ENCODE measurements around the gene C8A. TPM values are rescaled to one million over a fixed set of nuclear protein-coding genes. Genes with fewer than 3 reads are reported as not detected.

The C8A gene
- total RNA-seq, 2 donors from 2014 or later, result not detected

GRCh38 chr1:56880774-56881173 is 26.2 kb downstream of the C8A start:
- Mint-ChIP-seq H3K36me3 (ENCODE audit: low read depth) (no peaks in the 10 kb centered on the region), H3K4me3 (no peak overlapping the region), H3K4me1 (no peaks in the 10 kb centered on the region), H3K27ac (no peak overlapping the region), H3K27me3 (ENCODE audit: insufficient read depth) (peaks cover 19% of the 10 kb centered on the region), H3K9me3 (no peaks in the 10 kb centered on the region)
- Histone ChIP-seq H3K27ac (ENCODE audit: low read depth, low read length) (no peak overlapping the region), H3K4me1 (ENCODE audit: control insufficient read depth, insufficient read depth, low read length) (no peaks in the 10 kb centered on the region), H3K9ac (ENCODE audit: extremely low read depth, low read length, poor library complexity, severe bottlenecking) (no peak overlapping the region), H3K4me3 (ENCODE audit: low read length) (no peak overlapping the region), H3K9me3 (ENCODE audit: control insufficient read depth, low read length) (no peaks in the 10 kb centered on the region), H3K36me3 (ENCODE audit: control insufficient read depth, insufficient read depth, low read length) (no peaks in the 10 kb centered on the region), H3K27me3 (ENCODE audit: control insufficient read depth, insufficient read depth, low read length, poor library complexity, severe bottlenecking) (peaks cover 8% of the 10 kb centered on the region)
- no peak for DNase-seq
- 100% methylated on average over 1 of the region's 1 CpG; no CpG with 5 or more reads in 1 of the 2 experiments for WGBS, 2 experiments (ENCODE audit: insufficient coverage in 1 of 2, insufficient read length in 1 of 2)
- TF ChIP-seq, protein P1, sequence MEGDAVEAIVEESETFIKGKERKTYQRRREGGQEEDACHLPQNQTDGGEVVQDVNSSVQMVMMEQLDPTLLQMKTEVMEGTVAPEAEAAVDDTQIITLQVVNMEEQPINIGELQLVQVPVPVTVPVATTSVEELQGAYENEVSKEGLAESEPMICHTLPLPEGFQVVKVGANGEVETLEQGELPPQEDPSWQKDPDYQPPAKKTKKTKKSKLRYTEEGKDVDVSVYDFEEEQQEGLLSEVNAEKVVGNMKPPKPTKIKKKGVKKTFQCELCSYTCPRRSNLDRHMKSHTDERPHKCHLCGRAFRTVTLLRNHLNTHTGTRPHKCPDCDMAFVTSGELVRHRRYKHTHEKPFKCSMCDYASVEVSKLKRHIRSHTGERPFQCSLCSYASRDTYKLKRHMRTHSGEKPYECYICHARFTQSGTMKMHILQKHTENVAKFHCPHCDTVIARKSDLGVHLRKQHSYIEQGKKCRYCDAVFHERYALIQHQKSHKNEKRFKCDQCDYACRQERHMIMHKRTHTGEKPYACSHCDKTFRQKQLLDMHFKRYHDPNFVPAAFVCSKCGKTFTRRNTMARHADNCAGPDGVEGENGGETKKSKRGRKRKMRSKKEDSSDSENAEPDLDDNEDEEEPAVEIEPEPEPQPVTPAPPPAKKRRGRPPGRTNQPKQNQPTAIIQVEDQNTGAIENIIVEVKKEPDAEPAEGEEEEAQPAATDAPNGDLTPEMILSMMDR (conservative IDR thresholded peaks at IDR 0.05), result no peak

DNA sequence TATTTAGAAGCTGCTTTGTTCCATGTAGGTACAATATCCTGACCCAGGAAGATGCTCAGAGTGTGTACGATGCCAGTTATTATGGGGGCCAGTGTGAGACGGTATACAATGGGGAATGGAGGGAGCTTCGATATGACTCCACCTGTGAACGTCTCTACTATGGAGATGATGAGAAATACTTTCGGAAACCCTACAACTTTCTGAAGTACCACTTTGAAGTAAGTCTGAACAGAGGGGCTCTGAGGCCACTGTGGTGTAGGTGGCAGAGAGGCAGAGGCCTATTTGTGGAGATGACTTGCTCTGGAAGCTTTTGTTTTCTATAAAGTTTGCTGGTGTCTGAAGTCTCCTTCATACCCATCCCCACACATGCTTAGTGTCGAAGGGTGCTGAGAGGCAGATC is 26.8 kb downstream of the C8A start:
- Histone ChIP-seq H3K9me3 (ENCODE audit: control insufficient read depth, low read length) (no peaks in the 10 kb centered on the region), H3K4me1 (ENCODE audit: control insufficient read depth, insufficient read depth, low read length) (no peaks in the 10 kb centered on the region), H3K27me3 (ENCODE audit: control insufficient read depth, insufficient read depth, low read length, poor library complexity, severe bottlenecking) (peaks cover 8% of the 10 kb centered on the region), H3K27ac (ENCODE audit: low read depth, low read length) (no peak overlapping the region), H3K36me3 (ENCODE audit: control insufficient read depth, insufficient read depth, low read length) (no peaks in the 10 kb centered on the region), H3K9ac (ENCODE audit: extremely low read depth, low read length, poor library complexity, severe bottlenecking) (no peak overlapping the region), H3K4me3 (ENCODE audit: low read length) (no peak overlapping the region)
- no peak overlapping the region for H3K27ac Mint-ChIP-seq
- TF ChIP-seq, protein P1 (conservative IDR thresholded peaks at IDR 0.05), result no peak
- no peaks in the 10 kb centered on the region for H3K4me1 Mint-ChIP-seq
- no peak overlapping the region for H3K4me3 Mint-ChIP-seq
- H3K36me3 Mint-ChIP-seq (ENCODE audit: low read depth), result no peaks in the 10 kb centered on the region
- no peaks in the 10 kb centered on the region for H3K9me3 Mint-ChIP-seq
- H3K27me3 Mint-ChIP-seq (ENCODE audit: insufficient read depth), result peaks cover 14% of the 10 kb centered on the region
- no peak for DNase-seq
- 94 to 95% methylated on average over 5 to 6 of the region's 6 CpGs for WGBS, 2 experiments (ENCODE audit: insufficient coverage in 1 of 2, insufficient read length in 1 of 2)

DNA sequence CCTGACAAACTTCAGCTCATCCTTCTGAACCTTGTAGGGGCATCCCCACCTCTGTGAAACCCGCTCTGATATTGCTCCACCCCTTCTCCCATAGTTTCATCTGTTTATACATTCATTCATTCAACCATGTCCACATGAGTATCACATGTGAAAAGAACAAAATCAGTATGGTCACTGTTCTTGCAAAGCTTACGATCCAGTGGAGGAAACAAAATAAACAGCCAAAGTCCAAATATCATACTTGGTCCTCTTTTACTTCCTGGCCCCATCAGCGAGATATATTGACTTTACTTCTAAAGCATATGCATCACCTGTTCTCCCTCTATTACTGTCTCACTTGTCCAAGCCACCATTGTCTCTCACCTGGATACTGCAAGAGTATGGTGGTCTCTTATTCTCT is 35.6 kb downstream of the C8A start:
- no peak overlapping the region for H3K27ac ChIP-seq (ENCODE audit: low read depth, low read length)
- H3K27me3 Mint-ChIP-seq (ENCODE audit: insufficient read depth), result peaks cover 12% of the 10 kb centered on the region
- DNase-seq, result no peak
- no peaks in the 10 kb centered on the region for H3K9me3 ChIP-seq (ENCODE audit: control insufficient read depth, low read length)
- no peaks in the 10 kb centered on the region for H3K36me3 Mint-ChIP-seq (ENCODE audit: low read depth)
- no peaks in the 10 kb centered on the region for H3K4me1 ChIP-seq (ENCODE audit: control insufficient read depth, insufficient read depth, low read length)
- no peak overlapping the region for H3K4me3 Mint-ChIP-seq
- no peak overlapping the region for H3K4me3 ChIP-seq (ENCODE audit: low read length)
- 91 to 92% methylated on average over 2 to 3 of the region's 3 CpGs for WGBS, 2 experiments (ENCODE audit: insufficient coverage in 1 of 2, insufficient read length in 1 of 2)
- H3K9ac ChIP-seq (ENCODE audit: extremely low read depth, low read length, poor library complexity, severe bottlenecking), result no peak overlapping the region
- no peaks in the 10 kb centered on the region for H3K4me1 Mint-ChIP-seq
- no peaks in the 10 kb centered on the region for H3K36me3 ChIP-seq (ENCODE audit: control insufficient read depth, insufficient read depth, low read length)
- TF ChIP-seq, protein P1 (conservative IDR thresholded peaks at IDR 0.05), result no peak
- H3K9me3 Mint-ChIP-seq, result no peaks in the 10 kb centered on the region
- no peak overlapping the region for H3K27ac Mint-ChIP-seq
- peaks cover 8% of the 10 kb centered on the region for H3K27me3 ChIP-seq (ENCODE audit: control insufficient read depth, insufficient read depth, low read length, poor library complexity, severe bottlenecking)

Data from endodermal cell (in vitro differentiated cells).